ENCODE measurements around the gene ZNF585A.

GRCh38 chr19:37221136-37221535 is 48.6 kb upstream of the ZNF585A start:
- TF ChIP-seq, protein P1, sequence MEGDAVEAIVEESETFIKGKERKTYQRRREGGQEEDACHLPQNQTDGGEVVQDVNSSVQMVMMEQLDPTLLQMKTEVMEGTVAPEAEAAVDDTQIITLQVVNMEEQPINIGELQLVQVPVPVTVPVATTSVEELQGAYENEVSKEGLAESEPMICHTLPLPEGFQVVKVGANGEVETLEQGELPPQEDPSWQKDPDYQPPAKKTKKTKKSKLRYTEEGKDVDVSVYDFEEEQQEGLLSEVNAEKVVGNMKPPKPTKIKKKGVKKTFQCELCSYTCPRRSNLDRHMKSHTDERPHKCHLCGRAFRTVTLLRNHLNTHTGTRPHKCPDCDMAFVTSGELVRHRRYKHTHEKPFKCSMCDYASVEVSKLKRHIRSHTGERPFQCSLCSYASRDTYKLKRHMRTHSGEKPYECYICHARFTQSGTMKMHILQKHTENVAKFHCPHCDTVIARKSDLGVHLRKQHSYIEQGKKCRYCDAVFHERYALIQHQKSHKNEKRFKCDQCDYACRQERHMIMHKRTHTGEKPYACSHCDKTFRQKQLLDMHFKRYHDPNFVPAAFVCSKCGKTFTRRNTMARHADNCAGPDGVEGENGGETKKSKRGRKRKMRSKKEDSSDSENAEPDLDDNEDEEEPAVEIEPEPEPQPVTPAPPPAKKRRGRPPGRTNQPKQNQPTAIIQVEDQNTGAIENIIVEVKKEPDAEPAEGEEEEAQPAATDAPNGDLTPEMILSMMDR (conservative IDR thresholded peaks at IDR 0.05 in 1 of 2, IDR thresholded peaks at IDR 0.05 in 1 of 2; ENCODE audit: low read depth in 1 of 2, low read length in 2 of 2) = no peak
- TF ChIP-seq EZH2 (IDR thresholded peaks at IDR 0.05; ENCODE audit: low read length, missing control alignments) = no peak
